ENCODE results near the gene CD84. TPM values are rescaled to one million over a fixed set of nuclear protein-coding genes. Genes with fewer than 3 reads are reported as not detected.

The CD84 gene
- total RNA-seq, 4 donors from 2014 or later: 1.8 to 5.8 (median 2.4) TPM

- no peaks in the 10 kb centered on the region for H3K4me1 ChIP-seq
- no peak overlapping the region for H3K4me3 ChIP-seq (replicated peaks in 1 of 3)
- intact Hi-C loops (cut with DNase I): no loop called here
- WGBS, 2 donors: 89 to 91% methylated on average over 3 of the region's 3 CpGs
- H3K27me3 ChIP-seq: no peaks in the 10 kb centered on the region
- TF ChIP-seq CTCF (IDR thresholded peaks at IDR 0.05) (no peak), POLR2A (IDR thresholded peaks at IDR 0.05) (no peak)
- H3K9me3 ChIP-seq: no peaks in the 10 kb centered on the region
- DNase-seq: no peak
- no peak overlapping the region for H3K27ac ChIP-seq
- no peaks in the 10 kb centered on the region for H3K36me3 ChIP-seq
Measured at GRCh38 chr1:160491981-160492380, 87.3 kb downstream of the CD84 start.

Other genes starting within 250 kb of the CD84 start
- 100 to 1,000 TPM; 172 to 334 (median 182) TPM for gene COPA, start 236.2 kb downstream of the CD84 start, total RNA-seq
- gene NCSTN, start 236.1 kb downstream of the CD84 start, total RNA-seq: 10 to 100 TPM; 50.8 to 80.1 (median 68.5) TPM
- gene NHLH1, start 212.4 kb downstream of the CD84 start, total RNA-seq: not detected
- 10 to 100 TPM in 1 of 4 donors, 1 to 10 TPM in 3; 5.8 to 28.5 (median 7.8) TPM for gene VANGL2, start 178.9 kb downstream of the CD84 start, total RNA-seq
- 1 to 10 TPM; 1.3 to 3.6 (median 1.7) TPM for gene SLAMF6, start 56.2 kb downstream of the CD84 start, total RNA-seq
- gene SLAMF1, start 67.5 kb upstream of the CD84 start, total RNA-seq: 1 to 10 TPM in 1 of 4 donors, under 1 TPM in 3; 0.33 to 2.5 (median 0.76) TPM
- gene CD48, start 132.3 kb upstream of the CD84 start, total RNA-seq: 10 to 100 TPM in 1 of 4 donors, 1 to 10 TPM in 3; 3.5 to 13.6 (median 4.8) TPM
- under 1 TPM; 0.22 to 0.93 (median 0.37) TPM for gene SLAMF7, start 159.8 kb upstream of the CD84 start, total RNA-seq
- 1 to 10 TPM in 1 of 4 donors, under 1 TPM in 3; 0.33 to 2.1 (median 0.63) TPM for gene LY9, start 216.7 kb upstream of the CD84 start, total RNA-seq